ENCODE results near the gene PTPRA.

PTPRA gene

GRCh38 chr20:2986466-2986865 is 113.2 kb downstream of the PTPRA start:
- Histone ChIP-seq H3K27ac (replicated peaks) (0 out of 2 replicates have a peak overlapping the region, but pooled peaks have one; percentile 6), H3K4me3 (replicated peaks; ENCODE audit: insufficient read depth, low read length) (no peak overlapping the region), H3K27me3 (ENCODE audit: insufficient read depth, poor library complexity, severe bottlenecking) (no peaks in the 10 kb centered on the region)
- DNase-seq (ENCODE audit: low read depth in 1 of 2, low spot score in 1 of 2): peak; percentile 59 to 78
- TF ChIP-seq SPI1 (IDR thresholded peaks at IDR 0.05; ENCODE audit: borderline replicate concordance, low read depth): peak; percentile 70; the same call in 1 of the 2 replicates
- no peak for TF ChIP-seq POLR2AphosphoS5 (IDR thresholded peaks at IDR 0.05; ENCODE audit: low read depth)
- TF ChIP-seq GABPA (IDR thresholded peaks at IDR 0.05; ENCODE audit: low read depth): no peak

- H3K27ac ChIP-seq (replicated peaks): no peak overlapping the region
- no peak overlapping the region for H3K4me3 ChIP-seq (replicated peaks; ENCODE audit: insufficient read depth, low read length)
- TF ChIP-seq SPI1 (IDR thresholded peaks at IDR 0.05; ENCODE audit: borderline replicate concordance, low read depth): no peak
- no peak for TF ChIP-seq CTCF (IDR thresholded peaks at IDR 0.05; ENCODE audit: insufficient read depth, low read length)
- no peak for TF ChIP-seq GABPA (IDR thresholded peaks at IDR 0.05; ENCODE audit: low read depth)
- TF ChIP-seq, protein P1, sequence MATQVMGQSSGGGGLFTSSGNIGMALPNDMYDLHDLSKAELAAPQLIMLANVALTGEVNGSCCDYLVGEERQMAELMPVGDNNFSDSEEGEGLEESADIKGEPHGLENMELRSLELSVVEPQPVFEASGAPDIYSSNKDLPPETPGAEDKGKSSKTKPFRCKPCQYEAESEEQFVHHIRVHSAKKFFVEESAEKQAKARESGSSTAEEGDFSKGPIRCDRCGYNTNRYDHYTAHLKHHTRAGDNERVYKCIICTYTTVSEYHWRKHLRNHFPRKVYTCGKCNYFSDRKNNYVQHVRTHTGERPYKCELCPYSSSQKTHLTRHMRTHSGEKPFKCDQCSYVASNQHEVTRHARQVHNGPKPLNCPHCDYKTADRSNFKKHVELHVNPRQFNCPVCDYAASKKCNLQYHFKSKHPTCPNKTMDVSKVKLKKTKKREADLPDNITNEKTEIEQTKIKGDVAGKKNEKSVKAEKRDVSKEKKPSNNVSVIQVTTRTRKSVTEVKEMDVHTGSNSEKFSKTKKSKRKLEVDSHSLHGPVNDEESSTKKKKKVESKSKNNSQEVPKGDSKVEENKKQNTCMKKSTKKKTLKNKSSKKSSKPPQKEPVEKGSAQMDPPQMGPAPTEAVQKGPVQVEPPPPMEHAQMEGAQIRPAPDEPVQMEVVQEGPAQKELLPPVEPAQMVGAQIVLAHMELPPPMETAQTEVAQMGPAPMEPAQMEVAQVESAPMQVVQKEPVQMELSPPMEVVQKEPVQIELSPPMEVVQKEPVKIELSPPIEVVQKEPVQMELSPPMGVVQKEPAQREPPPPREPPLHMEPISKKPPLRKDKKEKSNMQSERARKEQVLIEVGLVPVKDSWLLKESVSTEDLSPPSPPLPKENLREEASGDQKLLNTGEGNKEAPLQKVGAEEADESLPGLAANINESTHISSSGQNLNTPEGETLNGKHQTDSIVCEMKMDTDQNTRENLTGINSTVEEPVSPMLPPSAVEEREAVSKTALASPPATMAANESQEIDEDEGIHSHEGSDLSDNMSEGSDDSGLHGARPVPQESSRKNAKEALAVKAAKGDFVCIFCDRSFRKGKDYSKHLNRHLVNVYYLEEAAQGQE (IDR thresholded peaks at IDR 0.05; ENCODE audit: insufficient replicate concordance, low read depth): no peak
- TF ChIP-seq POLR2AphosphoS5 (IDR thresholded peaks at IDR 0.05; ENCODE audit: low read depth): no peak
- H3K27me3 ChIP-seq (ENCODE audit: insufficient read depth, poor library complexity, severe bottlenecking): no peaks in the 10 kb centered on the region
- DNase-seq (ENCODE audit: low read depth in 1 of 2, low spot score in 1 of 2): no peak
These were observed 114.6 kb downstream of the PTPRA start for GRCh38 chr20:2987861-2988260.

- no peak for DNase-seq (ENCODE audit: low read depth in 1 of 2, low spot score in 1 of 2)
- TF ChIP-seq SPI1 (IDR thresholded peaks at IDR 0.05; ENCODE audit: borderline replicate concordance, low read depth): no peak
- Histone ChIP-seq H3K4me3 (replicated peaks; ENCODE audit: insufficient read depth, low read length) (no peak overlapping the region), H3K27me3 (ENCODE audit: insufficient read depth, poor library complexity, severe bottlenecking) (no peaks in the 10 kb centered on the region), H3K27ac (replicated peaks) (no peak overlapping the region)
These were observed 118.3 kb downstream of the PTPRA start for GRCh38 chr20:2991532-2991931.

DNA sequence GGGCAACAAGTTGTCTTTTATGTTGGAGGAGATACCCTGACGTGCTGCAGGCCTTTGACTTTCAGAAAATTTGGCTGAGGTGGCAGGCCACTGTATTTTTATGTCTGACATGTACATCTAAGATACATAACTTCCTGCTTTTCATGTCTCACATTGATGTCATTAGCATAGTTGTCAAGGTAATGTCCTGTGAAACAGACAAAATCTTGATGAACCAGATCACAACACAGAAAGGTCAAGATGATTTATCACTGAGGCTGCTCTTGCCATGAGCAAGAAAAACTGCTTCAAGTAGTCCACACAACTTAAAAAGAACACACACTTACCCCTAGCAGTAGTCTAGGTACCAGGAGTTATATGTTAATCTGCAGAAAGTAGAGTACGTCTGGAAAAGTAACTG is 120.0 kb downstream of the PTPRA start:
- TF ChIP-seq SPI1 (IDR thresholded peaks at IDR 0.05; ENCODE audit: borderline replicate concordance, low read depth) (no peak), GABPA (IDR thresholded peaks at IDR 0.05; ENCODE audit: low read depth) (no peak), POLR2AphosphoS5 (IDR thresholded peaks at IDR 0.05; ENCODE audit: low read depth) (no peak), CTCF (IDR thresholded peaks at IDR 0.05; ENCODE audit: insufficient read depth, low read length) (no peak)
- TF ChIP-seq, protein P1 (IDR thresholded peaks at IDR 0.05; ENCODE audit: insufficient replicate concordance, low read depth): no peak
- DNase-seq (ENCODE audit: low read depth in 1 of 2, low spot score in 1 of 2): no peak
- Histone ChIP-seq H3K27ac (replicated peaks) (no peak overlapping the region), H3K4me3 (replicated peaks; ENCODE audit: insufficient read depth, low read length) (no peak overlapping the region), H3K27me3 (ENCODE audit: insufficient read depth, poor library complexity, severe bottlenecking) (no peaks in the 10 kb centered on the region)

GRCh38 chr20:2995796-2996195 is 122.5 kb downstream of the PTPRA start:
- TF ChIP-seq SPI1 (IDR thresholded peaks at IDR 0.05; ENCODE audit: borderline replicate concordance, low read depth): no peak
- TF ChIP-seq POLR2AphosphoS5 (IDR thresholded peaks at IDR 0.05; ENCODE audit: low read depth): no peak
- no peak for TF ChIP-seq CTCF (IDR thresholded peaks at IDR 0.05; ENCODE audit: insufficient read depth, low read length)
- no peak for TF ChIP-seq GABPA (IDR thresholded peaks at IDR 0.05; ENCODE audit: low read depth)
- TF ChIP-seq, protein P1 (IDR thresholded peaks at IDR 0.05; ENCODE audit: insufficient replicate concordance, low read depth): no peak
- Histone ChIP-seq H3K4me3 (replicated peaks; ENCODE audit: insufficient read depth, low read length) (no peak overlapping the region), H3K27ac (replicated peaks) (no peak overlapping the region), H3K27me3 (ENCODE audit: insufficient read depth, poor library complexity, severe bottlenecking) (no peaks in the 10 kb centered on the region)
- DNase-seq (ENCODE audit: low read depth in 1 of 2, low spot score in 1 of 2): no peak
